Activated B cell treated with CpG ODN at 0.5 μM for 24 hours (primary cell): Measurements from ENCODE around the gene SEPTIN3. TPM values are rescaled to one million over a fixed set of nuclear protein-coding genes. Genes with fewer than 3 reads are reported as not detected.

ENCODE experiments used
- ATAC-seq: fragments of 200-7000 bp; cut with Tn5 transposase; one replicate; pipeline ENCODE4 v1.10.0; 2021; ENCODE audit warnings: low read depth, mild to moderate bottlenecking, moderate library complexity
- CTCF ChIA-PET: fragments of 350-600 bp; sonication (Branson Sonifier 250); formaldehyde crosslinking; loops from one replicate; lab custom pipeline; 2021; ENCODE audit warnings: antibody characterized with exemption; lab: Charles Lee
- POLR2A ChIA-PET: fragments of 350-600 bp; sonication (Branson Sonifier 250); formaldehyde crosslinking; loops from one replicate; lab custom pipeline; 2021; ENCODE audit warnings: antibody characterized with exemption; lab: Charles Lee
- DNase-seq: peaks from one replicate; pipeline ENCODE4 v3.0.0; 2022
- H3K27ac Mint-ChIP-seq: one replicate; pipeline ENCODE4 v1.8.0; 2020; ENCODE audit warnings: mixed read lengths
- H3K27me3 Mint-ChIP-seq: one replicate; pipeline ENCODE4 v1.8.0; 2021; ENCODE audit warnings: mixed read lengths
- H3K36me3 Mint-ChIP-seq: one replicate; pipeline ENCODE4 v1.8.0; 2021; ENCODE audit warnings: low read depth, mixed read lengths
- H3K4me1 Mint-ChIP-seq: one replicate; pipeline ENCODE4 v1.8.0; 2021; ENCODE audit warnings: mixed read lengths
- H3K4me3 Mint-ChIP-seq: one replicate; pipeline ENCODE4 v1.8.0; 2020; ENCODE audit warnings: mild to moderate bottlenecking, mixed read lengths
- H3K9me3 Mint-ChIP-seq: one replicate; pipeline ENCODE4 v1.8.0; 2020; ENCODE audit warnings: mixed read lengths
- CTCF ChIP-seq: fragments of 200-600 bp; IDR thresholded peaks from one replicate; pipeline ENCODE4 v1.8.0; 2022; ENCODE audit warnings: antibody characterized with exemption, mild to moderate bottlenecking
- intact Hi-C: fragments of 100-400 bp; cut with micrococcal nuclease; formaldehyde crosslinking; loops from one replicate; pipeline ENCODE4 v1.15.1; 2024
- total RNA-seq: library from RNA; stranded (reverse); gene quantifications from 2 replicates; pipeline ENCODE4 v1.2.3, GENCODE V29; 2022

Gene SEPTIN3
- total RNA-seq, 1 donor from 2014 or later = 0.49 TPM

- intact Hi-C loops = loop anchor here (2.0 kb wide), 1 partner anchor 13 kb away; no protein-coding TSS in a partner anchor
- CTCF ChIA-PET = interaction anchor here (1.4 to 11.8 kb wide), 5 partner anchors 14 to 226 kb away, joined by 3 to 258 read pairs (median 14); partner anchors contain the start of gene MEI1
- ATAC-seq (no peak), DNase-seq (no peak)
- Mint-ChIP-seq H3K4me1 (peaks cover 84% of the 10 kb centered on the region), H3K9me3 (no peaks in the 10 kb centered on the region), H3K27me3 (no peaks in the 10 kb centered on the region), H3K36me3 (peaks cover 39% of the 10 kb centered on the region), H3K4me3 (peak overlapping the region; percentile 92), H3K27ac (peak overlapping the region; percentile 94)
- no peak for TF ChIP-seq CTCF
- POLR2A ChIA-PET = interaction anchor here (0.6 to 14.7 kb wide), 15 partner anchors 11 to 539 kb away, joined by 3 to 1414 read pairs (median 6); partner anchors contain the start of genes CCDC134, CENPM, SHISA8 and SREBF2
Measured at GRCh38 chr22:41923595-41924276, 45.5 kb upstream of the SEPTIN3 start.

- no peaks in the 10 kb centered on the region for H3K27me3 Mint-ChIP-seq
- peak overlapping the region; percentile 94 for H3K27ac Mint-ChIP-seq
- CTCF ChIA-PET = interaction anchor here (0.7 to 11.8 kb wide), 12 partner anchors 10 to 228 kb away, joined by 3 to 258 read pairs (median 8); partner anchors contain the start of genes CCDC134, CENPM, MEI1 and SREBF2
- no peaks in the 10 kb centered on the region for H3K9me3 Mint-ChIP-seq
- DNase-seq (peak; percentile 90), ATAC-seq (peak; percentile 45)
- H3K4me1 Mint-ChIP-seq = peaks cover 83% of the 10 kb centered on the region
- POLR2A ChIA-PET = interaction anchor here (0.5 to 14.7 kb wide), 27 partner anchors 11 to 815 kb away, joined by 3 to 1414 read pairs (median 6); partner anchors contain the start of genes CENPM, DESI1, SHISA8 and SMDT1
- peak; percentile 26 for TF ChIP-seq CTCF
- H3K36me3 Mint-ChIP-seq = peaks cover 39% of the 10 kb centered on the region
- intact Hi-C loops = loop anchor here (1.0 to 2.0 kb wide), 3 partner anchors 10 to 15 kb away; no protein-coding TSS in a partner anchor
- peak overlapping the region; percentile 92 for H3K4me3 Mint-ChIP-seq
Measured at GRCh38 chr22:41925783-41926460, 43.3 kb upstream of the SEPTIN3 start.

- H3K36me3 Mint-ChIP-seq = peaks cover 28% of the 10 kb centered on the region
- H3K27ac Mint-ChIP-seq = peak overlapping the region; percentile 94
- no peaks in the 10 kb centered on the region for H3K9me3 Mint-ChIP-seq
- no peak for TF ChIP-seq CTCF
- POLR2A ChIA-PET = interaction anchor here (4.8 to 14.7 kb wide), 5 partner anchors 7 to 96 kb away, joined by 51 to 1414 read pairs (median 141); partner anchors contain the start of genes SHISA8 and SREBF2
- ATAC-seq (no peak), DNase-seq (no peak)
- CTCF ChIA-PET = interaction anchor here (11.8 kb wide), 1 partner anchor 10 kb away, joined by 258 read pairs; no protein-coding TSS in a partner anchor
- H3K4me3 Mint-ChIP-seq = peak overlapping the region; percentile 82
- peaks cover 84% of the 10 kb centered on the region for H3K4me1 Mint-ChIP-seq
- no peaks in the 10 kb centered on the region for H3K27me3 Mint-ChIP-seq
- intact Hi-C loops = no loop called here
Measured at GRCh38 chr22:41927813-41928212, 41.4 kb upstream of the SEPTIN3 start.

GRCh38 chr22:41928593-41929417 lies 40.4 kb upstream of the SEPTIN3 start:
- Mint-ChIP-seq H3K9me3 (no peaks in the 10 kb centered on the region), H3K4me1 (peaks cover 84% of the 10 kb centered on the region), H3K27me3 (no peaks in the 10 kb centered on the region), H3K4me3 (peak overlapping the region; percentile 82), H3K27ac (peak overlapping the region; percentile 94), H3K36me3 (peaks cover 19% of the 10 kb centered on the region)
- ATAC-seq (no peak), DNase-seq (no peak)
- TF ChIP-seq CTCF = no peak
- intact Hi-C loops = no loop called here
- POLR2A ChIA-PET = interaction anchor here (0.6 to 14.7 kb wide), 7 partner anchors 8 to 1074 kb away, joined by 3 to 1414 read pairs (median 51); partner anchors contain the start of genes SHISA8 and SREBF2
- CTCF ChIA-PET = interaction anchor here (0.6 to 11.8 kb wide), 2 partner anchors 9 to 12 kb away, joined by 3 to 258 read pairs; no protein-coding TSS in a partner anchor
